HCT116 (cell line): Measurements from ENCODE around the gene CDKN1A. TPM values are rescaled to one million over a fixed set of nuclear protein-coding genes. Genes with fewer than 3 reads are reported as not detected.

Source experiments
- ATAC-seq: fragments of 200-7000 bp; cut with Tn5 transposase; 2 replicates; pipeline ENCODE4 v1.9.1; 2020; ENCODE audit warnings: mild to moderate bottlenecking, moderate library complexity
- BruUV-seq: library from RNA; stranded (reverse); fragments of 400-500 nt; replicated peaks from 2 replicates; lab custom pipeline; 2021; lab: Mats Ljungman, UMichigan
- CTCF ChIA-PET: fragments of 300-600 bp; sonication (Branson Sonifier 250); formaldehyde crosslinking; loops from one replicate; lab custom pipeline; 2021; ENCODE audit warnings: antibody characterized with exemption; lab: Charles Lee
- POLR2A ChIA-PET: fragments of 300-600, 350-600 bp; sonication (Branson Sonifier 250); formaldehyde crosslinking; loops from one replicate; lab custom pipeline; 2021; ENCODE audit warnings: antibody characterized with exemption; lab: Charles Lee
- RAD21 ChIA-PET, 2 experiments: fragments of 300-600 bp; sonication (Branson Sonifier 250); formaldehyde crosslinking; loops; one replicate each; lab custom pipeline; 2023; ENCODE audit warnings: low total read pairs in 2 of 2; ENCODE audit not compliant: uncharacterized antibody in 2 of 2, unreplicated experiment in 2 of 2, low non-redundant PET in 1 of 2; lab: Charles Lee
- DNase-seq: peaks from one replicate; pipeline ENCODE4 v3.0.0-alpha.2; 2010; ENCODE audit warnings: low read depth, low spot score
- H2AFZ ChIP-seq: fragments of 200-600 bp; shearing (Covaris generic), sonication (generic); 2 replicates; pipeline ENCODE4 v1.6.1; 2017; ENCODE audit warnings: low read depth, mixed run types, mixed read lengths, antibody characterized with exemption, low read length; ENCODE audit not compliant: poor library complexity, severe bottlenecking
- H3K27ac ChIP-seq: 2 replicates; pipeline ENCODE4 v1.5.1; 2012; ENCODE audit warnings: low read depth, low read length
- H3K27me3 ChIP-seq: fragments of 200-600 bp; sonication (generic); 2 replicates; pipeline ENCODE4 v1.6.1; 2016; ENCODE audit warnings: mixed run types, low read length, mixed read lengths; ENCODE audit not compliant: insufficient read depth
- H3K36me3 ChIP-seq, 2 experiments: fragments of 200-500 bp in 1 of 2; fragments of 200-600 bp in 1 of 2; sonication (Bioruptor generic) in 1 of 2; sonication (generic) in 1 of 2; 2 replicates each; pipeline versions ENCODE4 v1.5.1 to v1.6.1; 2014 to 2016; ENCODE audit warnings: low read length in 2 of 2, inconsistent platforms in 1 of 2, mixed read lengths in 1 of 2, mixed run types in 1 of 2; ENCODE audit not compliant: insufficient read depth in 2 of 2, control insufficient read depth in 1 of 2
- H3K4me1 ChIP-seq, 2 experiments: fragments of 200-600 bp in 1 of 2; sonication (generic) in 1 of 2; 2 replicates each; pipeline versions ENCODE4 v1.5.1 to v1.6.1; 2012 to 2017; ENCODE audit warnings: low read length in 2 of 2, inconsistent platforms in 1 of 2, mild to moderate bottlenecking in 1 of 2, mixed read lengths in 1 of 2, mixed run types in 1 of 2, moderate library complexity in 1 of 2; ENCODE audit not compliant: insufficient read depth in 2 of 2, control insufficient read depth in 1 of 2
- H3K4me2 ChIP-seq: fragments of 200-600 bp; sonication (generic); 2 replicates; pipeline ENCODE4 v1.6.1; 2017; ENCODE audit warnings: mixed run types, low read length, mixed read lengths
- H3K4me3 ChIP-seq, 2 experiments: fragments of 200-600 bp in 1 of 2; sonication (generic) in 1 of 2; replicated peaks in 1 of 2; 2 replicates each; pipeline ENCODE4 v1.5.1; 2011 to 2016; ENCODE audit warnings: low read length in 2 of 2, control low read depth in 1 of 2, low read depth in 1 of 2, mild to moderate bottlenecking in 1 of 2, mixed read lengths in 1 of 2, mixed run types in 1 of 2
- H3K79me2 ChIP-seq: fragments of 200-600 bp; sonication (generic); 2 replicates; pipeline ENCODE4 v1.6.1; 2017; ENCODE audit warnings: mild to moderate bottlenecking, mixed run types, low read length, moderate library complexity, mixed read lengths; ENCODE audit not compliant: insufficient read depth
- H3K9ac ChIP-seq: fragments of 200-600 bp; sonication (generic); 2 replicates; pipeline ENCODE4 v1.6.1; 2016; ENCODE audit warnings: low read length, mixed read lengths
- H3K9me2 ChIP-seq: fragments of 200-600 bp; sonication (generic), shearing (Covaris generic); 2 replicates; pipeline ENCODE4 v1.6.1; 2017; ENCODE audit warnings: mixed run types, mild to moderate bottlenecking, moderate library complexity; ENCODE audit not compliant: insufficient read depth
- H3K9me3 ChIP-seq, 2 experiments: fragments of 200-500 bp in 1 of 2; fragments of 200-600 bp in 1 of 2; sonication (Bioruptor generic) in 1 of 2; sonication (generic) in 1 of 2; 2 replicates each; pipeline ENCODE4 v1.6.1; 2014 to 2017; ENCODE audit warnings: low read length in 2 of 2, mixed read lengths in 2 of 2, inconsistent platforms in 1 of 2, low read depth in 1 of 2, mild to moderate bottlenecking in 1 of 2, mixed run types in 1 of 2, moderate library complexity in 1 of 2; ENCODE audit not compliant: control insufficient read depth in 1 of 2, insufficient read depth in 1 of 2
- H4K20me1 ChIP-seq: fragments of 200-600 bp; sonication (generic), shearing (Covaris generic); 2 replicates; pipeline ENCODE4 v1.6.1; 2017; ENCODE audit warnings: mixed run types, mild to moderate bottlenecking, moderate library complexity; ENCODE audit not compliant: insufficient read depth
- ATF3 ChIP-seq: IDR thresholded peaks from 2 replicates; pipeline ENCODE4 v1.6.1; 2012
- CBX3 ChIP-seq: IDR thresholded peaks from 2 replicates; pipeline ENCODE4 v1.6.1; 2012; ENCODE audit warnings: low read depth
- CTCF ChIP-seq, 3 experiments: fragments of 200-600 bp in 1 of 3; sonication (generic) in 1 of 3; IDR thresholded peaks in 2 of 3; conservative IDR thresholded peaks in 1 of 3; 2 replicates each; pipeline ENCODE4 v1.5.1; 2012 to 2017; ENCODE audit warnings: low read depth in 2 of 3, low read length in 2 of 3, antibody characterized with exemption in 1 of 3, borderline replicate concordance in 1 of 3, control low read depth in 1 of 3, mild to moderate bottlenecking in 1 of 3, mixed read lengths in 1 of 3, mixed run types in 1 of 3, moderate library complexity in 1 of 3; ENCODE audit not compliant: insufficient read depth in 1 of 3
- EGR1 ChIP-seq: IDR thresholded peaks from 2 replicates; pipeline ENCODE4 v1.6.1; 2012; ENCODE audit warnings: low read depth
- ELF1 ChIP-seq: IDR thresholded peaks from 2 replicates; pipeline ENCODE4 v1.6.1; 2012; ENCODE audit warnings: low read depth, borderline replicate concordance
- EZH2 ChIP-seq: fragments of 200-600 bp; sonication (generic); IDR thresholded peaks from 2 replicates; pipeline ENCODE4 v1.6.1; 2017; ENCODE audit warnings: antibody characterized with exemption, mixed run types
- EZH2phosphoT487 ChIP-seq: fragments of 200-600 bp; IDR thresholded peaks from 2 replicates; pipeline ENCODE4 v1.6.1; 2018; ENCODE audit warnings: antibody characterized with exemption, borderline replicate concordance
- JUND ChIP-seq: IDR thresholded peaks from 2 replicates; pipeline ENCODE4 v1.6.1; 2012
- MAX ChIP-seq: IDR thresholded peaks from 2 replicates; pipeline ENCODE4 v1.6.1; 2012
- POLR2A ChIP-seq: IDR thresholded peaks from 2 replicates; pipeline ENCODE4 v1.7.0; 2011; ENCODE audit warnings: borderline replicate concordance; ENCODE audit not compliant: insufficient read depth, insufficient read length; ENCODE audit errors: extremely low read depth
- POLR2AphosphoS5 ChIP-seq: IDR thresholded peaks from 2 replicates; pipeline ENCODE4 v1.6.1; 2011; ENCODE audit warnings: mild to moderate bottlenecking, low read depth, low read length, moderate library complexity
- RAD21 ChIP-seq: IDR thresholded peaks from 2 replicates; pipeline ENCODE4 v1.6.1; 2012; ENCODE audit warnings: low read depth, mild to moderate bottlenecking
- SIN3A ChIP-seq: IDR thresholded peaks from 2 replicates; pipeline ENCODE4 v1.6.1; 2012; ENCODE audit warnings: low read depth
- SP1 ChIP-seq: IDR thresholded peaks from 2 replicates; pipeline ENCODE4 v1.6.1; 2012; ENCODE audit warnings: low read depth
- SRF ChIP-seq: IDR thresholded peaks from 2 replicates; pipeline ENCODE4 v1.6.1; 2012; ENCODE audit warnings: low read depth
- YY1 ChIP-seq: IDR thresholded peaks from 2 replicates; pipeline ENCODE4 v1.6.1; 2011; ENCODE audit warnings: low read length, low read depth, moderate library complexity, mild to moderate bottlenecking; ENCODE audit not compliant: insufficient replicate concordance; ENCODE audit errors: extremely low read depth
- ZBTB33 ChIP-seq: IDR thresholded peaks from 2 replicates; pipeline ENCODE4 v1.6.1; 2011; ENCODE audit warnings: mild to moderate bottlenecking, low read length, moderate library complexity; ENCODE audit not compliant: insufficient replicate concordance; ENCODE audit errors: extremely low read depth
- ZNF274 ChIP-seq: fragments of 200-500 bp; sonication (Bioruptor generic); IDR thresholded peaks from 2 replicates; pipeline ENCODE4 v1.6.1; 2014; ENCODE audit warnings: mild to moderate bottlenecking, low read depth, low read length, inconsistent platforms
- intact Hi-C: fragments of 100-400 bp; cut with micrococcal nuclease; formaldehyde crosslinking; loops from 2 replicates; pipeline ENCODE4 v1.10.0; 2022
- total RNA-seq: library from RNA; stranded (reverse); gene quantifications from one replicate; pipeline ENCODE4 v1.2.1, GENCODE V29; 2021; ENCODE audit not compliant: unreplicated experiment

CDKN1A gene
- total RNA-seq, 1 experiment from 2014 or later: 179 TPM

GRCh38 chr6:36735110-36736071, 56.9 kb downstream of the CDKN1A start:
- no peaks in the 10 kb centered on the region for H3K27me3 ChIP-seq
- DNase-seq: no peak
- H3K9me2 ChIP-seq: no peaks in the 10 kb centered on the region
- ChIA-PET RAD21 (no interaction called here), POLR2A (no interaction called here), CTCF (interaction anchor here (1.3 to 1.4 kb wide), 2 partner anchors 11 to 121 kb away, joined by 3 read pairs; no protein-coding TSS in a partner anchor)
- H3K79me2 ChIP-seq: no peaks in the 10 kb centered on the region
- no peaks in the 10 kb centered on the region for H3K9me3 ChIP-seq
- no peak overlapping the region for H3K4me3 ChIP-seq
- H3K36me3 ChIP-seq: no peaks in the 10 kb centered on the region
- intact Hi-C loops: no loop called here
- TF ChIP-seq YY1 (no peak), EZH2phosphoT487 (no peak), MAX (no peak), JUND (no peak), POLR2A (no peak), SIN3A (no peak), RAD21 (no peak), EGR1 (no peak), CTCF (IDR thresholded peaks at IDR 0.05 in 2 of 3, conservative IDR thresholded peaks at IDR 0.05 in 1 of 3; ENCODE audit: borderline replicate concordance in 1 of 3, insufficient read depth in 1 of 3, low read depth in 2 of 3, low read length in 2 of 3) (no peak), POLR2AphosphoS5 (no peak), ATF3 (no peak), SRF (no peak), ELF1 (no peak), SP1 (no peak), ZBTB33 (no peak), EZH2 (no peak), ZNF274 (no peak), CBX3 (no peak)
- no peak for ATAC-seq
- no peaks in the 10 kb centered on the region for H3K4me1 ChIP-seq
- no peaks in the 10 kb centered on the region for H4K20me1 ChIP-seq
- no TSS peak for BruUV-seq
- no peak overlapping the region for H3K27ac ChIP-seq
- no peak overlapping the region for H3K9ac ChIP-seq
- no peak overlapping the region for H2AFZ ChIP-seq
- no peak overlapping the region for H3K4me2 ChIP-seq
